ENCODE results near the gene CBLN3.

GRCh38 chr14:24414077-24414476, 15.4 kb downstream of the CBLN3 start:
- no peak for TF ChIP-seq CTCF (IDR thresholded peaks at IDR 0.05)
- TF ChIP-seq EZH2 (IDR thresholded peaks at IDR 0.05): no peak

All from neural progenitor cell (in vitro differentiated cells).